HCT116 (cell line): ENCODE results near the gene LRRFIP2. TPM values are rescaled to one million over a fixed set of nuclear protein-coding genes. Genes with fewer than 3 reads are reported as not detected.

Source experiments
- ATAC-seq: fragments of 200-7000 bp; cut with Tn5 transposase; 2 replicates; pipeline ENCODE4 v1.9.1; 2020; ENCODE audit warnings: mild to moderate bottlenecking, moderate library complexity
- BruUV-seq: library from RNA; stranded (reverse); fragments of 400-500 nt; replicated peaks from 2 replicates; lab custom pipeline; 2021; lab: Mats Ljungman, UMichigan
- CTCF ChIA-PET: fragments of 300-600 bp; sonication (Branson Sonifier 250); formaldehyde crosslinking; loops from one replicate; lab custom pipeline; 2021; ENCODE audit warnings: antibody characterized with exemption; lab: Charles Lee
- POLR2A ChIA-PET: fragments of 300-600, 350-600 bp; sonication (Branson Sonifier 250); formaldehyde crosslinking; loops from one replicate; lab custom pipeline; 2021; ENCODE audit warnings: antibody characterized with exemption; lab: Charles Lee
- RAD21 ChIA-PET, 2 experiments: fragments of 300-600 bp; sonication (Branson Sonifier 250); formaldehyde crosslinking; loops; one replicate each; lab custom pipeline; 2023; ENCODE audit warnings: low total read pairs in 2 of 2; ENCODE audit not compliant: uncharacterized antibody in 2 of 2, unreplicated experiment in 2 of 2, low non-redundant PET in 1 of 2; lab: Charles Lee
- DNase-seq: peaks from one replicate; pipeline ENCODE4 v3.0.0-alpha.2; 2010; ENCODE audit warnings: low read depth, low spot score
- H2AFZ ChIP-seq: fragments of 200-600 bp; shearing (Covaris generic), sonication (generic); 2 replicates; pipeline ENCODE4 v1.6.1; 2017; ENCODE audit warnings: low read depth, mixed run types, mixed read lengths, antibody characterized with exemption, low read length; ENCODE audit not compliant: poor library complexity, severe bottlenecking
- H3K27ac ChIP-seq: 2 replicates; pipeline ENCODE4 v1.5.1; 2012; ENCODE audit warnings: low read depth, low read length
- H3K27me3 ChIP-seq: fragments of 200-600 bp; sonication (generic); 2 replicates; pipeline ENCODE4 v1.6.1; 2016; ENCODE audit warnings: mixed run types, low read length, mixed read lengths; ENCODE audit not compliant: insufficient read depth
- H3K36me3 ChIP-seq, 2 experiments: fragments of 200-500 bp in 1 of 2; fragments of 200-600 bp in 1 of 2; sonication (Bioruptor generic) in 1 of 2; sonication (generic) in 1 of 2; 2 replicates each; pipeline versions ENCODE4 v1.5.1 to v1.6.1; 2014 to 2016; ENCODE audit warnings: low read length in 2 of 2, inconsistent platforms in 1 of 2, mixed read lengths in 1 of 2, mixed run types in 1 of 2; ENCODE audit not compliant: insufficient read depth in 2 of 2, control insufficient read depth in 1 of 2
- H3K4me1 ChIP-seq, 2 experiments: fragments of 200-600 bp in 1 of 2; sonication (generic) in 1 of 2; 2 replicates each; pipeline versions ENCODE4 v1.5.1 to v1.6.1; 2012 to 2017; ENCODE audit warnings: low read length in 2 of 2, inconsistent platforms in 1 of 2, mild to moderate bottlenecking in 1 of 2, mixed read lengths in 1 of 2, mixed run types in 1 of 2, moderate library complexity in 1 of 2; ENCODE audit not compliant: insufficient read depth in 2 of 2, control insufficient read depth in 1 of 2
- H3K4me2 ChIP-seq: fragments of 200-600 bp; sonication (generic); 2 replicates; pipeline ENCODE4 v1.6.1; 2017; ENCODE audit warnings: mixed run types, low read length, mixed read lengths
- H3K4me3 ChIP-seq, 2 experiments: fragments of 200-600 bp in 1 of 2; sonication (generic) in 1 of 2; replicated peaks in 1 of 2; 2 replicates each; pipeline ENCODE4 v1.5.1; 2011 to 2016; ENCODE audit warnings: low read length in 2 of 2, control low read depth in 1 of 2, low read depth in 1 of 2, mild to moderate bottlenecking in 1 of 2, mixed read lengths in 1 of 2, mixed run types in 1 of 2
- H3K79me2 ChIP-seq: fragments of 200-600 bp; sonication (generic); 2 replicates; pipeline ENCODE4 v1.6.1; 2017; ENCODE audit warnings: mild to moderate bottlenecking, mixed run types, low read length, moderate library complexity, mixed read lengths; ENCODE audit not compliant: insufficient read depth
- H3K9ac ChIP-seq: fragments of 200-600 bp; sonication (generic); 2 replicates; pipeline ENCODE4 v1.6.1; 2016; ENCODE audit warnings: low read length, mixed read lengths
- H3K9me2 ChIP-seq: fragments of 200-600 bp; sonication (generic), shearing (Covaris generic); 2 replicates; pipeline ENCODE4 v1.6.1; 2017; ENCODE audit warnings: mixed run types, mild to moderate bottlenecking, moderate library complexity; ENCODE audit not compliant: insufficient read depth
- H3K9me3 ChIP-seq, 2 experiments: fragments of 200-500 bp in 1 of 2; fragments of 200-600 bp in 1 of 2; sonication (Bioruptor generic) in 1 of 2; sonication (generic) in 1 of 2; 2 replicates each; pipeline ENCODE4 v1.6.1; 2014 to 2017; ENCODE audit warnings: low read length in 2 of 2, mixed read lengths in 2 of 2, inconsistent platforms in 1 of 2, low read depth in 1 of 2, mild to moderate bottlenecking in 1 of 2, mixed run types in 1 of 2, moderate library complexity in 1 of 2; ENCODE audit not compliant: control insufficient read depth in 1 of 2, insufficient read depth in 1 of 2
- H4K20me1 ChIP-seq: fragments of 200-600 bp; sonication (generic), shearing (Covaris generic); 2 replicates; pipeline ENCODE4 v1.6.1; 2017; ENCODE audit warnings: mixed run types, mild to moderate bottlenecking, moderate library complexity; ENCODE audit not compliant: insufficient read depth
- CBX3 ChIP-seq: IDR thresholded peaks from 2 replicates; pipeline ENCODE4 v1.6.1; 2012; ENCODE audit warnings: low read depth
- EGR1 ChIP-seq: IDR thresholded peaks from 2 replicates; pipeline ENCODE4 v1.6.1; 2012; ENCODE audit warnings: low read depth
- FOSL1 ChIP-seq: IDR thresholded peaks from 2 replicates; pipeline ENCODE4 v1.6.1; 2012; ENCODE audit warnings: low read depth
- POLR2AphosphoS5 ChIP-seq: IDR thresholded peaks from 2 replicates; pipeline ENCODE4 v1.6.1; 2011; ENCODE audit warnings: mild to moderate bottlenecking, low read depth, low read length, moderate library complexity
- REST ChIP-seq: IDR thresholded peaks from 2 replicates; pipeline ENCODE4 v1.6.1; 2012; ENCODE audit warnings: low read depth
- SRF ChIP-seq: IDR thresholded peaks from 2 replicates; pipeline ENCODE4 v1.6.1; 2012; ENCODE audit warnings: low read depth
- TCF7L2 ChIP-seq: IDR thresholded peaks from 2 replicates; pipeline ENCODE4 v1.7.0; 2011; ENCODE audit warnings: borderline replicate concordance, inconsistent platforms; ENCODE audit not compliant: insufficient read depth, insufficient read length; ENCODE audit errors: extremely low read depth
- ZFX ChIP-seq: fragments of 450-650 bp; IDR thresholded peaks from 2 replicates; pipeline ENCODE4 v1.6.1; 2017
- ZNF274 ChIP-seq: fragments of 200-500 bp; sonication (Bioruptor generic); IDR thresholded peaks from 2 replicates; pipeline ENCODE4 v1.6.1; 2014; ENCODE audit warnings: mild to moderate bottlenecking, low read depth, low read length, inconsistent platforms
- intact Hi-C: fragments of 100-400 bp; cut with micrococcal nuclease; formaldehyde crosslinking; loops from 2 replicates; pipeline ENCODE4 v1.10.0; 2022
- total RNA-seq: library from RNA; stranded (reverse); gene quantifications from one replicate; pipeline ENCODE4 v1.2.1, GENCODE V29; 2021; ENCODE audit not compliant: unreplicated experiment

Gene LRRFIP2
- total RNA-seq, 1 experiment from 2014 or later = 27.0 TPM

DNA sequence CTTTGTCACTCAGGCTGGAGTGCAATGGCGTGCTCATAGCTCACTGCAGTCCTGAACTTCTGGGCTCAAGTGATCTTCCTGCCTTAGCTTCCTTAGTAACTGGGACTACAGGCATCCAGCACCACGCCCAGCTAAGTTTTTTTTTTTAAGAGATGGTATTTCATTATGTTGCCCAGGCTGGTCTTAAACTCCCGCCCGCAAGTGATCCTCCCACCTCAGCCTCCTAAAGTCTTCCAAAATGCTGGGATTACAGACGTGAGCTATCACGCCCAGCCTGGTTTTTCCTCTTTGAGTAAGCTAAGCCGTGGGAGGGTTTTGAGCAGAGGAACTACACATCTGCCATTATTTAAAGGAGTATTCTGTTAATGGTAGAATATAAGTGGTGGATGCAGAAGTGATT is 7.4 kb upstream of the LRRFIP2 start:
- ChIA-PET RAD21 (no interaction called here), CTCF (no interaction called here), POLR2A (no interaction called here)
- DNase-seq (no peak), ATAC-seq (no peak)
- Histone ChIP-seq H4K20me1 (no peaks in the 10 kb centered on the region), H3K9me2 (no peaks in the 10 kb centered on the region), H3K9me3 (no peaks in the 10 kb centered on the region), H3K4me1 (peaks cover 11 to 51% of the 10 kb centered on the region in 2 experiments), H3K4me2 (peak overlapping the region; percentile 26; the same call in 1 of the 2 replicates), H3K27ac (no peak overlapping the region), H3K4me3 (no peak overlapping the region), H3K9ac (no peak overlapping the region), H3K27me3 (no peaks in the 10 kb centered on the region), H3K36me3 (no peaks in the 10 kb centered on the region), H3K79me2 (peaks cover 26% of the 10 kb centered on the region), H2AFZ (no peak overlapping the region)
- TF ChIP-seq POLR2AphosphoS5 = no peak
- no peak for TF ChIP-seq EGR1
- TF ChIP-seq ZNF274 = no peak
- intact Hi-C loops = no loop called here
- no TSS peak for BruUV-seq

DNA sequence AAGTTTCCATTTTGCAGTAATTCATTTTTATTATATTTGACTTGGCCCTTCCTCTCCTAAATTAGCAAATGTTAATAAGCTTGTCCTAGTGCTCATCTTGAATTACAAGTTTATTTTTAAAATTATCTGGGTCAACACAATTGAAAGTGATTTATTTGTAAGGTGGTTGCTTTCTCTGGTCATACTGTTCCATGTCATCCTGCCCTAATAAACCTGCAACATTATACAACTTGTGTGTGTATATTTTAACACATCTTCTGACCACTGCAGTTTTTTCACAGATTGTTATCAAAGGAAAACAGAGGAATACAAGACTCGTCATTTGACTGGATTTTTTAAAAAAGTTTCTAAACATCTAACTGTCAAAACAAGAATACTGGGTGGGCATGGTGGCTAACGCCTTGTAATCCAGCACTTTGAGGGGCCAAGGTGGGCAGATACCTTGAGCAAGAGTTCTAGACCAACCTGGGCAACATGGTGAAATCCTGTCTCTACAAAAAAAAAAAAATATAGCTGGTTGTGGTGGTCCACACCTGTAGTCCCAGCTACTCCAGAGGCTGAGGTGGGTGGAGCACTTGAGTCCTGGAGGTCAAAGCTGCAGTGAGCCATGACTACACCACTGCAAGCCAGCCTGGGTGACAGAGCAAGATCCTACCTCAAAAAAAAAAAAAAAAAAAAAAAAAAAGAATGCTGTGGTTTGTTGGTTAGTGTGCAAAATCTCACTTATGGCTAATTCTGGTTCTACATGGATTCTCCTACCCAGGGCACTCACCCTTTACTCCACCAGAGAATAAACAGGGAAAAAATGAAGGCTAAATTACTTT is 5.0 kb upstream of the LRRFIP2 start:
- Histone ChIP-seq H3K4me2 (no peak overlapping the region), H3K4me1 (peaks cover 17 to 59% of the 10 kb centered on the region in 2 experiments), H4K20me1 (no peaks in the 10 kb centered on the region; the same call in 1 of the 2 replicates), H3K36me3 (no peaks in the 10 kb centered on the region), H3K9me2 (no peaks in the 10 kb centered on the region), H3K4me3 (no peak overlapping the region), H3K27ac (no peak overlapping the region), H3K79me2 (peaks cover 43% of the 10 kb centered on the region), H3K9ac (no peak overlapping the region), H3K27me3 (no peaks in the 10 kb centered on the region), H2AFZ (no peak overlapping the region), H3K9me3 (no peaks in the 10 kb centered on the region)
- ChIA-PET CTCF (no interaction called here), POLR2A (no interaction called here), RAD21 (no interaction called here)
- no TSS peak for BruUV-seq
- ATAC-seq (no peak), DNase-seq (no peak)
- intact Hi-C loops = no loop called here
- TF ChIP-seq TCF7L2 (no peak), SRF (no peak), ZFX (no peak), FOSL1 (no peak), REST (no peak), CBX3 (no peak), POLR2AphosphoS5 (no peak)
